GM23338 (cell line): Measurements from ENCODE around the gene COL20A1. TPM values are rescaled to one million over a fixed set of nuclear protein-coding genes. Genes with fewer than 3 reads are reported as not detected.

ENCODE experiments used
- ATAC-seq: fragments of 200-7000 bp; cut with Tn5 transposase; 3 replicates; pipeline ENCODE4 v1.9.1; 2020
- DNase-seq: peaks from one replicate; pipeline ENCODE4 v3.0.0-alpha.2; 2015; ENCODE audit warnings: low spot score
- H2AFZ ChIP-seq: fragments of 200-600 bp; sonication (generic); 2 replicates; pipeline ENCODE4 v1.8.0; 2016; ENCODE audit warnings: antibody characterized with exemption, mild to moderate bottlenecking, moderate library complexity
- H3F3A ChIP-seq: fragments of 200-600 bp; sonication (generic); replicated peaks from 2 replicates; pipeline ENCODE4 v1.8.0; 2017; ENCODE audit warnings: antibody characterized with exemption, mixed run types, low read depth
- H3K27ac ChIP-seq: fragments of 200-600 bp; sonication (generic); 2 replicates; pipeline ENCODE4 v1.6.1; 2016; ENCODE audit warnings: low read depth
- H3K27me3 ChIP-seq: fragments of 200-600 bp; sonication (generic); 2 replicates; pipeline ENCODE4 v1.8.0; 2016; ENCODE audit warnings: mild to moderate bottlenecking, mixed run types, moderate library complexity; ENCODE audit not compliant: insufficient read depth
- H3K36me3 ChIP-seq: fragments of 200-600 bp; sonication (generic); 2 replicates; pipeline ENCODE4 v1.8.0; 2016; ENCODE audit warnings: mild to moderate bottlenecking; ENCODE audit not compliant: insufficient read depth
- H3K4me1 ChIP-seq: fragments of 200-600 bp; sonication (generic); 2 replicates; pipeline ENCODE4 v1.8.0; 2016; ENCODE audit warnings: mild to moderate bottlenecking, moderate library complexity; ENCODE audit not compliant: insufficient read depth
- H3K4me2 ChIP-seq: fragments of 200-600 bp; sonication (generic); 2 replicates; pipeline ENCODE4 v1.7.1; 2017; ENCODE audit warnings: mixed run types
- H3K4me3 ChIP-seq: fragments of 200-600 bp; sonication (generic); 2 replicates; pipeline ENCODE4 v1.6.1; 2016; ENCODE audit warnings: mixed run types
- H3K79me2 ChIP-seq: fragments of 200-600 bp; sonication (generic); replicated peaks from 2 replicates; pipeline ENCODE4 v1.8.0; 2017; ENCODE audit warnings: mild to moderate bottlenecking; ENCODE audit not compliant: insufficient read depth
- H3K9me2 ChIP-seq: fragments of 200-600 bp; sonication (generic); 2 replicates; pipeline ENCODE4 v1.8.0; 2017; ENCODE audit not compliant: insufficient read depth
- H4K20me1 ChIP-seq: fragments of 200-600 bp; sonication (generic); replicated peaks from 2 replicates; pipeline ENCODE4 v1.8.0; 2017; ENCODE audit warnings: mild to moderate bottlenecking; ENCODE audit not compliant: insufficient read depth
- H3K27ac Mint-ChIP-seq: 2 replicates; pipeline ENCODE4 v1.8.0; 2020; ENCODE audit warnings: inconsistent platforms, mild to moderate bottlenecking, moderate library complexity, mixed read lengths
- H3K27me3 Mint-ChIP-seq: 3 replicates; pipeline ENCODE4 v1.8.0; 2022; ENCODE audit warnings: low read depth, mild to moderate bottlenecking, moderate library complexity, mixed read lengths, inconsistent platforms; ENCODE audit not compliant: insufficient read depth, poor library complexity
- H3K36me3 Mint-ChIP-seq: 3 replicates; pipeline ENCODE4 v1.8.0; 2021; ENCODE audit warnings: low read depth, mild to moderate bottlenecking, inconsistent platforms, moderate library complexity, mixed read lengths
- H3K4me1 Mint-ChIP-seq: 3 replicates; pipeline ENCODE4 v1.8.0; 2020; ENCODE audit warnings: mild to moderate bottlenecking, inconsistent platforms, mixed read lengths
- H3K4me3 Mint-ChIP-seq: 3 replicates; pipeline ENCODE4 v1.8.0; 2021; ENCODE audit warnings: moderate library complexity, mild to moderate bottlenecking, inconsistent platforms, mixed read lengths
- H3K9me3 Mint-ChIP-seq: 3 replicates; pipeline ENCODE4 v1.8.0; 2020; ENCODE audit warnings: moderate library complexity, mild to moderate bottlenecking, inconsistent platforms, mixed read lengths
- CREB1 ChIP-seq: fragments of 250-450 bp; sonication (Bioruptor Pico); IDR thresholded peaks from 2 replicates; pipeline ENCODE4 v1.5.0; 2020; ENCODE audit warnings: low read depth, mild to moderate bottlenecking, moderate library complexity
- EZH2phosphoT487 ChIP-seq: fragments of 200-600 bp; sonication (generic); IDR thresholded peaks from one replicate; pipeline ENCODE4 v1.8.1; 2018; ENCODE audit warnings: antibody characterized with exemption; ENCODE audit not compliant: unreplicated experiment
- JUNB ChIP-seq: IDR thresholded peaks from one replicate; pipeline ENCODE4 v1.6.1; 2016; ENCODE audit warnings: antibody characterized with exemption; ENCODE audit not compliant: unreplicated experiment
- NANOG ChIP-seq: IDR thresholded peaks from 2 replicates; pipeline ENCODE4 v1.6.1; 2016; ENCODE audit warnings: antibody characterized with exemption, borderline replicate concordance
- POLR2AphosphoS5 ChIP-seq: IDR thresholded peaks from 2 replicates; pipeline ENCODE4 v1.6.1; 2016; ENCODE audit warnings: antibody characterized with exemption, low read depth
- REST ChIP-seq: IDR thresholded peaks from one replicate; pipeline ENCODE4 v1.6.1; 2018; ENCODE audit warnings: antibody characterized with exemption; ENCODE audit not compliant: unreplicated experiment
- STAT1 ChIP-seq: IDR thresholded peaks from one replicate; pipeline ENCODE4 v1.6.1; 2016; ENCODE audit warnings: antibody characterized with exemption; ENCODE audit not compliant: unreplicated experiment
- polyA plus RNA-seq: library from polyadenylated mRNA; unstranded; fragments of >200 nt; fragmentation: Nextera tagmentation; extraction: Ambion mirVana; gene quantifications from 2 replicates; pipeline ENCODE4 v1.2.1, GENCODE V29; 2016
- total RNA-seq: library from RNA; depleted of rRNA; stranded (reverse); fragments of >200 nt; shearing (Covaris generic); gene quantifications from 2 replicates; pipeline ENCODE4 v1.2.3, GENCODE V29; 2014
- TF ChIP-seq, protein P1 (sequence below): IDR thresholded peaks from 2 replicates; pipeline ENCODE4 v1.6.1; 2016; ENCODE audit warnings: antibody characterized with exemption
- TF ChIP-seq, protein P2 (sequence below), 2 experiments: fragments of 200-600 bp in 1 of 2; sonication (generic) in 1 of 2; conservative IDR thresholded peaks; 2 replicates each; pipeline versions ENCODE4 v1.5.1 to v1.6.1; 2016 to 2017; ENCODE audit warnings: antibody characterized with exemption in 2 of 2, low read depth in 2 of 2, mild to moderate bottlenecking in 2 of 2, moderate library complexity in 1 of 2

The COL20A1 gene
- total and polyA plus RNA-seq, 2 experiments from 2014 or later: 0.28 to 0.79 TPM

- Histone ChIP-seq H3K79me2 (no peaks in the 10 kb centered on the region), H3K4me3 (no peak overlapping the region), H3K27me3 (no peaks in the 10 kb centered on the region), H3K9me2 (no peaks in the 10 kb centered on the region), H3K27ac (no peak overlapping the region), H3K36me3 (no peaks in the 10 kb centered on the region), H4K20me1 (no peaks in the 10 kb centered on the region), H3F3A (no peaks in the 10 kb centered on the region), H3K4me1 (no peaks in the 10 kb centered on the region), H2AFZ (no peak overlapping the region), H3K4me2 (no peak overlapping the region)
- no peaks in the 10 kb centered on the region for H3K9me3 Mint-ChIP-seq
- H3K4me3 Mint-ChIP-seq: no peak overlapping the region
- no peak overlapping the region for H3K27ac Mint-ChIP-seq
- peaks cover 4% of the 10 kb centered on the region; the same call in 1 of the 3 replicates for H3K4me1 Mint-ChIP-seq
- DNase-seq (no peak), ATAC-seq (no peak)
- no peaks in the 10 kb centered on the region for H3K36me3 Mint-ChIP-seq
- no peak for TF ChIP-seq JUNB
- TF ChIP-seq POLR2AphosphoS5: no peak
- no peak for TF ChIP-seq REST
- no peaks in the 10 kb centered on the region for H3K27me3 Mint-ChIP-seq
Measured at GRCh38 chr20:63312273-63312672, 19.3 kb downstream of the COL20A1 start.

DNA sequence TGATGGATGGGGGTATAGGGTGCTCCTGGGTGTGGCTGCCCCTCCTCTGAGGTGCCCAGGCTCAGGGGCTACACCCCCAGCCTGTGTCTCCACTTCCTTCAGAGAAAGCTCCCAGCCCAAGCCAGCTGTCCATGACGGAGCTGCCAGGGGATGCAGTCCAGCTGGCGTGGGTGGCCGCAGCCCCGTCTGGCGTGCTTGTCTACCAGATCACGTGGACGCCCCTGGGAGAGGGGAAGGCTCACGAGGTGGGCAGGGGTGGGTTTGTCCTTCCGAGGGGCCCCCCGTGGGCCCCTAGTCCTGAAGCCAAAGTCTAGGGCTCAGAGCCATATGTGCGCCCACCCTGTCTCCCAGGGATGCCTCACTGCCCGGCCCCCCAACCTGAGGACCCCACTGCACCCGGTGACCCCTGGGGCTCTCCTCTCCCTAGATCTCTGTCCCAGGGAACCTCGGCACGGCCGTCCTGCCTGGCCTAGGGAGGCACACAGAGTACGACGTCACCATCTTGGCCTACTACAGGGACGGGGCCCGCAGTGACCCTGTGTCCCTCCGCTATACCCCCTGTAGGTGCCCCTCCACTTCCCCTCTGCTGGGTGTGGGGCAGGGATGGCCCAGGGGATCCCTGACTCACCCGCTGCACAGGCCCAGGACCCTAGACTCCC, 19.8 kb downstream of the COL20A1 start:
- no peak overlapping the region for H3K27ac ChIP-seq
- H3K36me3 ChIP-seq: no peaks in the 10 kb centered on the region
- Mint-ChIP-seq H3K9me3 (no peaks in the 10 kb centered on the region), H3K27me3 (no peaks in the 10 kb centered on the region), H3K36me3 (no peaks in the 10 kb centered on the region), H3K4me3 (no peak overlapping the region), H3K4me1 (peaks cover 4% of the 10 kb centered on the region; the same call in 1 of the 3 replicates), H3K27ac (no peak overlapping the region)
- H3K79me2 ChIP-seq: no peaks in the 10 kb centered on the region
- H3F3A ChIP-seq: no peaks in the 10 kb centered on the region
- no peaks in the 10 kb centered on the region for H3K27me3 ChIP-seq
- no peak overlapping the region for H2AFZ ChIP-seq
- H3K9me2 ChIP-seq: no peaks in the 10 kb centered on the region
- no peak overlapping the region for H3K4me2 ChIP-seq
- ATAC-seq: no peak
- no peaks in the 10 kb centered on the region for H3K4me1 ChIP-seq
- no peaks in the 10 kb centered on the region for H4K20me1 ChIP-seq
- H3K4me3 ChIP-seq: no peak overlapping the region
- no peak for DNase-seq
- TF ChIP-seq, protein P1, sequence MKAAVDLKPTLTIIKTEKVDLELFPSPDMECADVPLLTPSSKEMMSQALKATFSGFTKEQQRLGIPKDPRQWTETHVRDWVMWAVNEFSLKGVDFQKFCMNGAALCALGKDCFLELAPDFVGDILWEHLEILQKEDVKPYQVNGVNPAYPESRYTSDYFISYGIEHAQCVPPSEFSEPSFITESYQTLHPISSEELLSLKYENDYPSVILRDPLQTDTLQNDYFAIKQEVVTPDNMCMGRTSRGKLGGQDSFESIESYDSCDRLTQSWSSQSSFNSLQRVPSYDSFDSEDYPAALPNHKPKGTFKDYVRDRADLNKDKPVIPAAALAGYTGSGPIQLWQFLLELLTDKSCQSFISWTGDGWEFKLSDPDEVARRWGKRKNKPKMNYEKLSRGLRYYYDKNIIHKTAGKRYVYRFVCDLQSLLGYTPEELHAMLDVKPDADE: no peak
- TF ChIP-seq STAT1 (no peak), POLR2AphosphoS5 (no peak), NANOG (no peak), CREB1 (CRISPR knock-in tag) (no peak), EZH2phosphoT487 (no peak)
- TF ChIP-seq, protein P2, sequence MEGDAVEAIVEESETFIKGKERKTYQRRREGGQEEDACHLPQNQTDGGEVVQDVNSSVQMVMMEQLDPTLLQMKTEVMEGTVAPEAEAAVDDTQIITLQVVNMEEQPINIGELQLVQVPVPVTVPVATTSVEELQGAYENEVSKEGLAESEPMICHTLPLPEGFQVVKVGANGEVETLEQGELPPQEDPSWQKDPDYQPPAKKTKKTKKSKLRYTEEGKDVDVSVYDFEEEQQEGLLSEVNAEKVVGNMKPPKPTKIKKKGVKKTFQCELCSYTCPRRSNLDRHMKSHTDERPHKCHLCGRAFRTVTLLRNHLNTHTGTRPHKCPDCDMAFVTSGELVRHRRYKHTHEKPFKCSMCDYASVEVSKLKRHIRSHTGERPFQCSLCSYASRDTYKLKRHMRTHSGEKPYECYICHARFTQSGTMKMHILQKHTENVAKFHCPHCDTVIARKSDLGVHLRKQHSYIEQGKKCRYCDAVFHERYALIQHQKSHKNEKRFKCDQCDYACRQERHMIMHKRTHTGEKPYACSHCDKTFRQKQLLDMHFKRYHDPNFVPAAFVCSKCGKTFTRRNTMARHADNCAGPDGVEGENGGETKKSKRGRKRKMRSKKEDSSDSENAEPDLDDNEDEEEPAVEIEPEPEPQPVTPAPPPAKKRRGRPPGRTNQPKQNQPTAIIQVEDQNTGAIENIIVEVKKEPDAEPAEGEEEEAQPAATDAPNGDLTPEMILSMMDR (conservative IDR thresholded peaks at IDR 0.05; ENCODE audit: low read depth in 2 of 2): no peak
